ENCODE measurements around the gene ANKRD53. TPM values are rescaled to one million over a fixed set of nuclear protein-coding genes. Genes with fewer than 3 reads are reported as not detected.
A peak's percentile ranks its signal among the peaks of the same experiment; 100 is the strongest.

The ANKRD53 gene
- polyA plus RNA-seq, 2 donors, result 0.35 to 1.0 TPM

DNA sequence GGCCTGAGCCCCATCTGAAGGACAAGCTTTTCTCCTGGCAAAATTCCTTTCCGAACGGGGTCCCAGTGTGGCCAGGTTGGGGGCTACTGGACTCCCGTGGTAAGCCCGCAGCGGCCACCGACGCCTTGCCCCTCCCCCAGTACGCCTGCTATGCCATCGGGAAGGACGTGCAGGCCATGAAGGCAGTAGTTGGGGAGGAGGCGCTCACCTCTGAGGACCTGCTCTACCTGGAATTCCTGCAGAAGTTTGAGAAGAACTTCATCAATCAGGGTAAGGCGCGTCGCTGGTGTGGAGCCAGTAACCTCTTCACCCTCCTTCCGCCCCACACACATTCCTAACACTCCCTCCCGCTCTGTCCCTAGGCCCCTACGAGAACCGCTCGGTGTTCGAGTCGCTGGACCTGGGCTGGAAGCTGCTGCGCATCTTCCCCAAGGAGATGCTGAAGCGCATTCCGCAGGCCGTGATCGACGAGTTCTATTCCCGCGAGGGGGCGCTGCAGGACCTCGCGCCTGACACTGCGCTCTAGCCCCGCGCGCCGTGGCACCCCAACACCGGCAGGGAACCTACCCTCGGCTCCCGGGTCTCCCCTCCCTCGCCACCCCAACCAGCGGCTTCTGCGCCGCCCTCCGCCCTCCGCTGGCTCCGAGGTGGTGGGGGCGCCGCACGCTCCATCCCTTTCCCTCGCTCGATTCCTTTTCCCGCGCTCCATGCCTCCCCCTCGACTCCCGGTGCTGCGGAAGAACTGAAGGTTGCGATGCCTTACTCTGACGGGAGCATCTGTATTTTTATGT lies 13.6 kb upstream of the ANKRD53 start:
- H3K27me3 ChIP-seq (ENCODE audit: control insufficient read depth in 1 of 2, insufficient read depth in 2 of 2, low read length in 2 of 2), result no peaks in the 10 kb centered on the region
- H3K36me3 ChIP-seq (ENCODE audit: control insufficient read depth in 2 of 2, insufficient read depth in 2 of 2, low read length in 1 of 2), result no peaks in the 10 kb centered on the region
- 6 to 8% methylated on average over 57 to 59 of the region's 59 CpGs for WGBS, 2 donors

DNA sequence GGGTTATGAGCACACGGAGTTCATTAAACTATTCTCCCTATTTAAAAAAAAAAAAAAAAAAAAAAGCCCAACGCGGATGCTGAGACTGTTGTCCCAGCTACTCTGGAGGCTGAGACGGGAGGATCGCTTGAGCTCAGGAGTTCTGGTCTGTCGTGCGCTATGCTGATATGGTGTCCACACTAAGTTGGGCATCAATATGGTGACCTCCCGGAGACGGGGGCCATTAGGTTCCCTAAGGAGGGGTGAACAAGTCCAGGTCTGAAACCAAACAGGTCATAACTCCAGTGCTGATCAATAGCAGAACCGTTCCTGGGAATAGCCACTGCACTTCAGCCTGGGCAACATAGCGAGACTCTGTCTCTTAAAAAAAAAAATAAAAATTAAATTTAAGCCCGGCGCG lies 12.9 kb upstream of the ANKRD53 start:
- no peaks in the 10 kb centered on the region for H3K9me3 ChIP-seq (ENCODE audit: control insufficient read depth in 2 of 2, insufficient read depth in 1 of 2, low read depth in 1 of 2, low read length in 1 of 2)
- H3K4me3 ChIP-seq (ENCODE audit: low read depth in 1 of 2, low read length in 2 of 2), result no peak overlapping the region

More for the DNA sequence above, 13.6 kb upstream of the ANKRD53 start:
- Histone ChIP-seq H3K9me3 (ENCODE audit: control insufficient read depth in 2 of 2, insufficient read depth in 1 of 2, low read depth in 1 of 2, low read length in 1 of 2) (no peaks in the 10 kb centered on the region), H3K27ac (ENCODE audit: low read depth in 2 of 2, low read length in 1 of 2) (no peak overlapping the region), H3K4me1 (ENCODE audit: control insufficient read depth in 2 of 2, insufficient read depth in 2 of 2, low read length in 1 of 2) (no peaks in the 10 kb centered on the region), H3K4me3 (ENCODE audit: low read depth in 1 of 2, low read length in 2 of 2) (peak overlapping the region; percentile 42 to 43)

DNA sequence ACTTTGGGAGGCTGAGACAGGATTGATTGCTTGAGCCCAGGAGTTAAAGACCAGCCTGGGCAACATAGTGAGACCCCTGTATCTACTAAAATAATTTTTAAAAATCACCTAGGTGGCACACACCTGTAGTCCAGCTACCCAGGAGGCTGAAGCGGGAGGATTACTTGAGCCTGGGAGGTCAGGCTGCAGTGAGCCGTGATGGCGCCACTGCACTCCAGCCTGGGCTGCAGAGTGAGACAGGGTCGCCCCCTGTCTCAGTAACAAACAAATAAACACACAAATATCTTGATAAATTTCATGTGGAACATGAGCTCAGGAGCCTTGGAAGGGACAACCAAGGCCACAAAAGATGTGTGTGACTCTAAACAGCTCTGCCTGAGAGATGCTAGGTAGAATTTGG lies 11.7 kb upstream of the ANKRD53 start:
- Histone ChIP-seq H3K9me3 (ENCODE audit: control insufficient read depth in 2 of 2, insufficient read depth in 1 of 2, low read depth in 1 of 2, low read length in 1 of 2) (no peaks in the 10 kb centered on the region), H3K4me3 (ENCODE audit: low read depth in 1 of 2, low read length in 2 of 2) (no peak overlapping the region), H3K36me3 (ENCODE audit: control insufficient read depth in 2 of 2, insufficient read depth in 2 of 2, low read length in 1 of 2) (no peaks in the 10 kb centered on the region), H3K27me3 (ENCODE audit: control insufficient read depth in 1 of 2, insufficient read depth in 2 of 2, low read length in 2 of 2) (no peaks in the 10 kb centered on the region), H3K27ac (ENCODE audit: low read depth in 2 of 2, low read length in 1 of 2) (no peak overlapping the region), H3K4me1 (ENCODE audit: control insufficient read depth in 2 of 2, insufficient read depth in 2 of 2, low read length in 1 of 2) (no peaks in the 10 kb centered on the region)
- WGBS, 2 donors, result 67 to 68% methylated on average over 4 of the region's 4 CpGs

More for the DNA sequence above, 12.9 kb upstream of the ANKRD53 start:
- no peak overlapping the region for H3K27ac ChIP-seq (ENCODE audit: low read depth in 2 of 2, low read length in 1 of 2)
- no peaks in the 10 kb centered on the region for H3K4me1 ChIP-seq (ENCODE audit: control insufficient read depth in 2 of 2, insufficient read depth in 2 of 2, low read length in 1 of 2)
- no peaks in the 10 kb centered on the region for H3K27me3 ChIP-seq (ENCODE audit: control insufficient read depth in 1 of 2, insufficient read depth in 2 of 2, low read length in 2 of 2)
- 68 to 69% methylated on average over 13 to 14 of the region's 14 CpGs for WGBS, 2 donors
- H3K36me3 ChIP-seq (ENCODE audit: control insufficient read depth in 2 of 2, insufficient read depth in 2 of 2, low read length in 1 of 2), result no peaks in the 10 kb centered on the region

DNA sequence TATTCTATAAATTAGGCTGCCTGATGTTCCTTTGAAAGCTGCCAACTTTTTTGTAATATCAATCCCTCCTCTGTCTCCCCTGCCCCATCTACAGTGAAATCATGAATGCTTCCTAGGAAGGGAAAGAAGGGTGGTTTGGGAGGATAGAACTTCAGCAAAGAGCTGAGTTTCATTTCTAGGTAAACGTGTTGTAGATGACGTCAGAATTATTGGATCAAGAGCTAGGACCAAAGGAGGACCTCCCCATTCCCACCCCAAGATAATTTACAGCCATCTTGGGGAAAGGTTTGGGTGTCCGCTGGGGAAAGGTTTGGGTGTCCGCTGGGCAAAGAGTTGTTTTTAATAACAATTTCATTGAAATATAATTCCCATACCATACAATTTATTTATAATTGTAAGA lies 11.2 kb upstream of the ANKRD53 start:
- no peaks in the 10 kb centered on the region for H3K36me3 ChIP-seq (ENCODE audit: control insufficient read depth in 2 of 2, insufficient read depth in 2 of 2, low read length in 1 of 2)
- no peak overlapping the region for H3K27ac ChIP-seq (ENCODE audit: low read depth in 2 of 2, low read length in 1 of 2)
- no peaks in the 10 kb centered on the region for H3K27me3 ChIP-seq (ENCODE audit: control insufficient read depth in 1 of 2, insufficient read depth in 2 of 2, low read length in 2 of 2)
- no peaks in the 10 kb centered on the region for H3K9me3 ChIP-seq (ENCODE audit: control insufficient read depth in 2 of 2, insufficient read depth in 1 of 2, low read depth in 1 of 2, low read length in 1 of 2)
- WGBS, 2 donors, result 54 to 63% methylated on average over 4 of the region's 4 CpGs
- H3K4me3 ChIP-seq (ENCODE audit: low read depth in 1 of 2, low read length in 2 of 2), result no peak overlapping the region
- H3K4me1 ChIP-seq (ENCODE audit: control insufficient read depth in 2 of 2, insufficient read depth in 2 of 2, low read length in 1 of 2), result no peaks in the 10 kb centered on the region

GRCh38 chr2:70974592-70974991 lies 3.8 kb upstream of the ANKRD53 start:
- no peaks in the 10 kb centered on the region for H3K36me3 ChIP-seq (ENCODE audit: control insufficient read depth in 2 of 2, insufficient read depth in 2 of 2, low read length in 1 of 2)
- H3K4me3 ChIP-seq (ENCODE audit: low read depth in 1 of 2, low read length in 2 of 2), result no peak overlapping the region
- peaks cover 0 to 4% of the 10 kb centered on the region in 2 donors for H3K4me1 ChIP-seq (ENCODE audit: control insufficient read depth in 2 of 2, insufficient read depth in 2 of 2, low read length in 1 of 2)
- 94% methylated on average over 3 of the region's 3 CpGs for WGBS, 2 donors
- no peaks in the 10 kb centered on the region for H3K27me3 ChIP-seq (ENCODE audit: control insufficient read depth in 1 of 2, insufficient read depth in 2 of 2, low read length in 2 of 2)
- no peak overlapping the region for H3K27ac ChIP-seq (ENCODE audit: low read depth in 2 of 2, low read length in 1 of 2)
- no peaks in the 10 kb centered on the region for H3K9me3 ChIP-seq (ENCODE audit: control insufficient read depth in 2 of 2, insufficient read depth in 1 of 2, low read depth in 1 of 2, low read length in 1 of 2)

GRCh38 chr2:70975237-70975636 lies 3.2 kb upstream of the ANKRD53 start:
- Histone ChIP-seq H3K4me3 (ENCODE audit: low read depth in 1 of 2, low read length in 2 of 2) (no peak overlapping the region), H3K9me3 (ENCODE audit: control insufficient read depth in 2 of 2, insufficient read depth in 1 of 2, low read depth in 1 of 2, low read length in 1 of 2) (no peaks in the 10 kb centered on the region), H3K4me1 (ENCODE audit: control insufficient read depth in 2 of 2, insufficient read depth in 2 of 2, low read length in 1 of 2) (peaks cover 0 to 4% of the 10 kb centered on the region in 2 donors), H3K27ac (ENCODE audit: low read depth in 2 of 2, low read length in 1 of 2) (no peak overlapping the region), H3K27me3 (ENCODE audit: control insufficient read depth in 1 of 2, insufficient read depth in 2 of 2, low read length in 2 of 2) (no peaks in the 10 kb centered on the region), H3K36me3 (ENCODE audit: control insufficient read depth in 2 of 2, insufficient read depth in 2 of 2, low read length in 1 of 2) (no peaks in the 10 kb centered on the region)
- 69 to 82% methylated on average over 2 of the region's 2 CpGs for WGBS, 2 donors

DNA sequence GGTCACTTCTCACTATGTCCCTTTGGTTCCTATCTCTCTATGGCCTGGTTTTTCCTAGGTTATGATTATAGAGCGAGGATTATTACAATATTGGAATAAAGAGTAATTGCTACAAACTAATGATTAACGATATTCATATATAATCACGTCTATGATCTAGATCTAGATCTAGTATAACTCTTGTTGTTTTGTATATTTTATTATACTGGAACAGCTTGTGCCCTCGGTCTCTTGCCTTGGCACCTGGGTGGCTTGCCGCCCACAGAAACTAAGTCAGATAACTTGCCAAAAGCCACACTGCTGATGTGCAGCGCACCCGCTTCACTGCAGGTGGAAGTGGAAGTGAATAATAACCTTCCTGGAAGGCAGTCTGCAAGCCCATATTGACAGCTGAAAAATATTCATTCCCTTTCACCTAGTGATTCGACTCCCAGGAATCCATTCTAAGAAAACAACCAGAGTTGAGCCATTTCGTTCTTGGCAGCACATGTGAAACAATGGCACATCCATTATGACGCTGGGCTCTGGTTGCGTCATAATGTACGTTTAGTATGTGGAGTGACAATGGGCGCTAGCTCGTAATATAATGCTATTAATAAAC lies 725 bp upstream of the ANKRD53 start:
- H3K36me3 ChIP-seq (ENCODE audit: control insufficient read depth in 2 of 2, insufficient read depth in 2 of 2, low read length in 1 of 2), result peaks cover 0 to 2% of the 10 kb centered on the region in 2 donors
- WGBS, 2 donors, result 13 to 18% methylated on average over 14 of the region's 14 CpGs
- no peaks in the 10 kb centered on the region for H3K27me3 ChIP-seq (ENCODE audit: control insufficient read depth in 1 of 2, insufficient read depth in 2 of 2, low read length in 2 of 2)
- H3K27ac ChIP-seq (ENCODE audit: low read depth in 2 of 2, low read length in 1 of 2), result peak overlapping the region; percentile 50 to 61
- peak overlapping the region in 1 of 2 donors; percentile 56 for H3K4me3 ChIP-seq (ENCODE audit: low read depth in 1 of 2, low read length in 2 of 2)
- no peaks in the 10 kb centered on the region for H3K9me3 ChIP-seq (ENCODE audit: control insufficient read depth in 2 of 2, insufficient read depth in 1 of 2, low read depth in 1 of 2, low read length in 1 of 2)
- H3K4me1 ChIP-seq (ENCODE audit: control insufficient read depth in 2 of 2, insufficient read depth in 2 of 2, low read length in 1 of 2), result peaks cover 0 to 4% of the 10 kb centered on the region in 2 donors

GRCh38 chr2:70979180-70979488 lies 704 bp downstream of the ANKRD53 start:
- peaks cover 0 to 4% of the 10 kb centered on the region in 2 donors for H3K4me1 ChIP-seq (ENCODE audit: control insufficient read depth in 2 of 2, insufficient read depth in 2 of 2, low read length in 1 of 2)
- H3K36me3 ChIP-seq (ENCODE audit: control insufficient read depth in 2 of 2, insufficient read depth in 2 of 2, low read length in 1 of 2), result peaks cover 0 to 2% of the 10 kb centered on the region in 2 donors
- WGBS, 2 donors, result 25 to 31% methylated on average over 19 of the region's 19 CpGs
- peak overlapping the region; percentile 74 to 78 for H3K27ac ChIP-seq (ENCODE audit: low read depth in 2 of 2, low read length in 1 of 2)
- no peaks in the 10 kb centered on the region for H3K9me3 ChIP-seq (ENCODE audit: control insufficient read depth in 2 of 2, insufficient read depth in 1 of 2, low read depth in 1 of 2, low read length in 1 of 2)
- no peaks in the 10 kb centered on the region for H3K27me3 ChIP-seq (ENCODE audit: control insufficient read depth in 1 of 2, insufficient read depth in 2 of 2, low read length in 2 of 2)
- H3K4me3 ChIP-seq (ENCODE audit: low read depth in 1 of 2, low read length in 2 of 2), result peak overlapping the region; percentile 56 to 57

- Histone ChIP-seq H3K36me3 (ENCODE audit: control insufficient read depth in 2 of 2, insufficient read depth in 2 of 2, low read length in 1 of 2) (peaks cover 0 to 2% of the 10 kb centered on the region in 2 donors), H3K4me3 (ENCODE audit: low read depth in 1 of 2, low read length in 2 of 2) (no peak overlapping the region), H3K4me1 (ENCODE audit: control insufficient read depth in 2 of 2, insufficient read depth in 2 of 2, low read length in 1 of 2) (peaks cover 0 to 4% of the 10 kb centered on the region in 2 donors), H3K9me3 (ENCODE audit: control insufficient read depth in 2 of 2, insufficient read depth in 1 of 2, low read depth in 1 of 2, low read length in 1 of 2) (no peaks in the 10 kb centered on the region), H3K27me3 (ENCODE audit: control insufficient read depth in 1 of 2, insufficient read depth in 2 of 2, low read length in 2 of 2) (no peaks in the 10 kb centered on the region), H3K27ac (ENCODE audit: low read depth in 2 of 2, low read length in 1 of 2) (no peak overlapping the region)
- 92 to 93% methylated on average over 9 of the region's 9 CpGs for WGBS, 2 donors
Measured at GRCh38 chr2:70979626-70980025, 1.2 kb downstream of the ANKRD53 start.

DNA sequence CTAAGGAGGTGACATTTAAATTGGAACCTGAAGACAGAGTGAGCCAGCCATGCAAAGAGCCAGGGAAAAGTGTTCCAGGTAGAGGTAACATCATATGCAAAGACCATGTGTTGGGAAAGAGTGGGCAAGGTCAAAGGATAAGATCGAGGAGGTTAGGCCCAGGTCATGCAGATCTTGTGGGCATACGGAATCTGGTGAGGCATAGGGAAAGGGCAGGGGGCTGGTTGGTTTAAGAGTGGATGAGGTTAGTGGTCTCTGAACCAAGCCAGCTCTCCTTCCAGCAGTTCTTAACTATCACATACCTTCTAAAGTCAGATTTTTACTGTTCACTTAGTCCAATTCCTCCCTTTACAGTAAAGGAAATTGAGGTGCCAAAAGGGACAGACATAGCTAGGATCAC lies 3.0 kb downstream of the ANKRD53 start:
- Histone ChIP-seq H3K9me3 (ENCODE audit: control insufficient read depth in 2 of 2, insufficient read depth in 1 of 2, low read depth in 1 of 2, low read length in 1 of 2) (no peaks in the 10 kb centered on the region), H3K36me3 (ENCODE audit: control insufficient read depth in 2 of 2, insufficient read depth in 2 of 2, low read length in 1 of 2) (peaks cover 0 to 8% of the 10 kb centered on the region in 2 donors), H3K27me3 (ENCODE audit: control insufficient read depth in 1 of 2, insufficient read depth in 2 of 2, low read length in 2 of 2) (no peaks in the 10 kb centered on the region), H3K27ac (ENCODE audit: low read depth in 2 of 2, low read length in 1 of 2) (no peak overlapping the region), H3K4me1 (ENCODE audit: control insufficient read depth in 2 of 2, insufficient read depth in 2 of 2, low read length in 1 of 2) (peaks cover 4 to 5% of the 10 kb centered on the region in 2 donors), H3K4me3 (ENCODE audit: low read depth in 1 of 2, low read length in 2 of 2) (no peak overlapping the region)
- 79 to 87% methylated on average over 2 of the region's 2 CpGs for WGBS, 2 donors
